Aorta (tissue), 5 donors: ENCODE results near the gene TMEM100. TPM values are rescaled to one million over a fixed set of nuclear protein-coding genes. Genes with fewer than 3 reads are reported as not detected.

Experiments used
- ATAC-seq: fragments of 200-7000 bp; cut with Tn5 transposase; one replicate; pipeline ENCODE4 v1.9.1; 2022; ENCODE audit warnings: moderate library complexity; ENCODE audit not compliant: low FRiP score
- DNase-seq, 2 donors: peaks; one replicate each; pipeline ENCODE4 v3.0.0-alpha.2; 2020
- H3K27ac ChIP-seq, 2 donors: one replicate each; pipeline ENCODE4 v1.5.1; 2013; ENCODE audit warnings: low read length in 2 of 2, mild to moderate bottlenecking in 2 of 2, moderate library complexity in 2 of 2, control low read depth in 1 of 2, inconsistent platforms in 1 of 2, low read depth in 1 of 2
- H3K27me3 ChIP-seq, 2 donors: one replicate each; pipeline ENCODE4 v1.6.1; 2013; ENCODE audit warnings: control low read depth in 1 of 2, low read length in 1 of 2, mild to moderate bottlenecking in 1 of 2, moderate library complexity in 1 of 2; ENCODE audit not compliant: insufficient read depth in 2 of 2, control insufficient read depth in 1 of 2
- H3K36me3 ChIP-seq, 2 donors: one replicate each; pipeline ENCODE4 v1.6.1; 2013; ENCODE audit warnings: control low read depth in 1 of 2, low read length in 1 of 2, mild to moderate bottlenecking in 1 of 2; ENCODE audit not compliant: insufficient read depth in 2 of 2, control insufficient read depth in 1 of 2
- H3K4me1 ChIP-seq, 2 donors: one replicate each; pipeline ENCODE4 v1.6.1; 2013; ENCODE audit warnings: low read length in 2 of 2, control low read depth in 1 of 2, mild to moderate bottlenecking in 1 of 2, moderate library complexity in 1 of 2; ENCODE audit not compliant: insufficient read depth in 2 of 2, control insufficient read depth in 1 of 2
- H3K4me3 ChIP-seq, 2 donors: one replicate each; pipeline ENCODE4 v1.5.1; 2013; ENCODE audit warnings: low read length in 2 of 2, control low read depth in 1 of 2, mild to moderate bottlenecking in 1 of 2
- H3K9me3 ChIP-seq: one replicate; pipeline ENCODE4 v1.6.1; 2013; ENCODE audit warnings: mild to moderate bottlenecking, low read length; ENCODE audit not compliant: control insufficient read depth
- WGBS, 2 donors: extraction: QIAGEN DNeasy Blood & Tissue Kit; methylation state at CpG; one replicate each; pipeline ENCODE4 v1.1.7; 2013; 5-methylcytosine and 5-hydroxymethylcytosine counted together
- intact Hi-C, 2 donors: fragments of 100-400 bp; cut with DNase I; formaldehyde crosslinking; loops; one replicate each; pipeline versions ENCODE4 v1.14.2 to v1.15.0; 2022
- polyA plus RNA-seq, 2 donors: library from polyadenylated mRNA; stranded (reverse); fragments of 200-250 nt; gene quantifications; one replicate each; pipeline ENCODE4 v1.2.3, GENCODE V29; 2013
- total RNA-seq, 2 donors: library from RNA; stranded (reverse); fragmentation: NEBNext Ultra II Directional; extraction: Animal tissue kit (Norgen Biotek cat#: 25700); gene quantifications; one replicate each; pipeline ENCODE4 v1.2.1, GENCODE V29; 2021
- donor health status: healthy with polysubstance abuse.
- donor health status: Bipolar disorder and iron deficiency.
- donor health status: DM: no; HTN: no; CAD: no.
- donor health status: DM: no; HTN: no; CAD: no.
- donor health status: DM: yes; HTN: yes; CAD: no.

TMEM100 gene
- total and polyA plus RNA-seq, 4 donors = 1.5 to 24.4 (median 4.1) TPM

GRCh38 chr17:55689672-55690071 is 33.0 kb downstream of the TMEM100 start:
- no peaks in the 10 kb centered on the region for H3K9me3 ChIP-seq
- H3K27ac ChIP-seq = no peak overlapping the region
- H3K4me3 ChIP-seq = no peak overlapping the region
- intact Hi-C loops = no loop called here
- H3K27me3 ChIP-seq = no peaks in the 10 kb centered on the region
- H3K4me1 ChIP-seq = no peaks in the 10 kb centered on the region
- no peak for ATAC-seq
- 67 to 70% methylated on average over 4 of the region's 4 CpGs for WGBS, 2 donors
- H3K36me3 ChIP-seq = no peaks in the 10 kb centered on the region
- no peak for DNase-seq

GRCh38 chr17:55688057-55688456 is 34.6 kb downstream of the TMEM100 start:
- no peaks in the 10 kb centered on the region for H3K9me3 ChIP-seq
- 64 to 76% methylated on average over 3 of the region's 3 CpGs for WGBS, 2 donors
- no peaks in the 10 kb centered on the region for H3K4me1 ChIP-seq
- no peak for ATAC-seq
- H3K27ac ChIP-seq = no peak overlapping the region
- H3K36me3 ChIP-seq = no peaks in the 10 kb centered on the region
- H3K27me3 ChIP-seq = no peaks in the 10 kb centered on the region
- no peak overlapping the region for H3K4me3 ChIP-seq
- intact Hi-C loops = no loop called here
- no peak for DNase-seq

- H3K27ac ChIP-seq = no peak overlapping the region
- intact Hi-C loops = no loop called here
- no peaks in the 10 kb centered on the region for H3K4me1 ChIP-seq
- DNase-seq = no peak
- H3K4me3 ChIP-seq = no peak overlapping the region
- H3K9me3 ChIP-seq = no peaks in the 10 kb centered on the region
- ATAC-seq = no peak
- H3K27me3 ChIP-seq = no peaks in the 10 kb centered on the region
- H3K36me3 ChIP-seq = no peaks in the 10 kb centered on the region
- WGBS, 2 donors = 81 to 89% methylated on average over 2 of the region's 2 CpGs
These were observed 35.6 kb downstream of the TMEM100 start for GRCh38 chr17:55687037-55687436.

GRCh38 chr17:55683550-55684315 is 38.9 kb downstream of the TMEM100 start:
- WGBS, 2 donors = 66 to 70% methylated on average over 4 of the region's 4 CpGs
- Histone ChIP-seq H3K36me3 (no peaks in the 10 kb centered on the region), H3K27ac (no peak overlapping the region), H3K4me3 (no peak overlapping the region), H3K4me1 (no peaks in the 10 kb centered on the region), H3K27me3 (no peaks in the 10 kb centered on the region), H3K9me3 (no peaks in the 10 kb centered on the region)
- DNase-seq (no peak), ATAC-seq (no peak)
- intact Hi-C loops = no loop called here

- no peaks in the 10 kb centered on the region for H3K4me1 ChIP-seq
- WGBS, 2 donors = 66 to 79% methylated on average over 1 of the region's 1 CpG
- ATAC-seq = no peak
- intact Hi-C loops = no loop called here
- DNase-seq = no peak
- H3K36me3 ChIP-seq = no peaks in the 10 kb centered on the region
- H3K9me3 ChIP-seq = no peaks in the 10 kb centered on the region
- H3K4me3 ChIP-seq = no peak overlapping the region
- no peaks in the 10 kb centered on the region for H3K27me3 ChIP-seq
- no peak overlapping the region for H3K27ac ChIP-seq
These were observed 41.3 kb downstream of the TMEM100 start for GRCh38 chr17:55681342-55681700.

- Histone ChIP-seq H3K36me3 (no peaks in the 10 kb centered on the region), H3K4me3 (no peak overlapping the region), H3K27ac (no peak overlapping the region), H3K27me3 (no peaks in the 10 kb centered on the region), H3K4me1 (peaks cover 0 to 1% of the 10 kb centered on the region in 2 donors), H3K9me3 (no peaks in the 10 kb centered on the region)
- ATAC-seq (no peak), DNase-seq (no peak)
- intact Hi-C loops = no loop called here
- WGBS, 2 donors = 84 to 87% methylated on average over 4 of the region's 4 CpGs
These were observed 41.9 kb downstream of the TMEM100 start for GRCh38 chr17:55680686-55681341.

- Histone ChIP-seq H3K27ac (no peak overlapping the region), H3K36me3 (no peaks in the 10 kb centered on the region), H3K27me3 (no peaks in the 10 kb centered on the region), H3K4me1 (peaks cover 0 to 1% of the 10 kb centered on the region in 2 donors), H3K4me3 (no peak overlapping the region), H3K9me3 (no peaks in the 10 kb centered on the region)
- intact Hi-C loops = no loop called here
- ATAC-seq (no peak), DNase-seq (no peak)
- WGBS, 2 donors = 0 to 1% methylated on average over 1 of the region's 1 CpG
These were observed 45.2 kb downstream of the TMEM100 start for GRCh38 chr17:55677446-55677845.

GRCh38 chr17:55676274-55676673 is 46.4 kb downstream of the TMEM100 start:
- no peak overlapping the region for H3K4me3 ChIP-seq
- H3K4me1 ChIP-seq = peaks cover 0 to 1% of the 10 kb centered on the region in 2 donors
- ATAC-seq = no peak
- H3K27ac ChIP-seq = no peak overlapping the region
- H3K27me3 ChIP-seq = no peaks in the 10 kb centered on the region
- intact Hi-C loops = no loop called here
- H3K9me3 ChIP-seq = no peaks in the 10 kb centered on the region
- DNase-seq = no peak
- H3K36me3 ChIP-seq = no peaks in the 10 kb centered on the region
- 50 to 59% methylated on average over 1 of the region's 1 CpG for WGBS, 2 donors
